ENCODE results near the gene CREB3L2.

DNA sequence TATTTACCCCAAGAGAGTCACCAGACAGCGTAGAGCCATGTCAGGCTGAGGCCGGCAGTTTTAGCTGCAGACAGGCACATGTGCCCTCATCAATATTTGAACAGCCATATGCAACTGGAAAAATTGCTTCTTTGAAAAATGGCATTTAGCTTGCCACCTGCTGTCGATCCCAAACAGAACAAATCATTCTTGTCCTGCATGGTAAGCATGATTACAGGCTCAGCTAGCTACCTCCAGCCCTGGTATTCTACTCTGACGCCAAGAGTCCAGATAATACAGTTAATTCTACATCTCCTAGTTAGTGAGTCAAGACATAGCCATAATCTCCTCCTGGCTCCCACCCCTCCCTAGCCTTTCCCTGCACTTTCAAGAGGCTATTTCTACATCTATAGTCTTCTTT lies 7.7 kb downstream of the CREB3L2 start:
- TF ChIP-seq KDM1A (CRISPR knock-in tag; IDR thresholded peaks at IDR 0.05), result no peak
- no peak for TF ChIP-seq HDAC2 (CRISPR knock-in tag; IDR thresholded peaks at IDR 0.05)
- no peak for TF ChIP-seq HCFC1 (IDR thresholded peaks at IDR 0.05; ENCODE audit: low read depth, low read length)
- no peak for TF ChIP-seq ZSCAN31 (CRISPR knock-in tag; IDR thresholded peaks at IDR 0.05; ENCODE audit: low read depth)
